Colon (tissue), 2 donors: ENCODE data around the gene BCL11B.

ENCODE experiments used
- FAIRE-seq: peaks from 2 replicates; lab custom pipeline; 2012; peaks lifted over from hg19 to GRCh38; lab: Jason Lieb, UNC
- donor health status: control.
- donor health status: control.

The BCL11B gene

GRCh38 chr14:99137001-99137700 is 134.8 kb downstream of the BCL11B start:
- FAIRE-seq, result no peak

GRCh38 chr14:99136401-99136800 is 135.6 kb downstream of the BCL11B start:
- FAIRE-seq, result no peak

GRCh38 chr14:99136047-99136400 is 136.0 kb downstream of the BCL11B start:
- no peak for FAIRE-seq

DNA sequence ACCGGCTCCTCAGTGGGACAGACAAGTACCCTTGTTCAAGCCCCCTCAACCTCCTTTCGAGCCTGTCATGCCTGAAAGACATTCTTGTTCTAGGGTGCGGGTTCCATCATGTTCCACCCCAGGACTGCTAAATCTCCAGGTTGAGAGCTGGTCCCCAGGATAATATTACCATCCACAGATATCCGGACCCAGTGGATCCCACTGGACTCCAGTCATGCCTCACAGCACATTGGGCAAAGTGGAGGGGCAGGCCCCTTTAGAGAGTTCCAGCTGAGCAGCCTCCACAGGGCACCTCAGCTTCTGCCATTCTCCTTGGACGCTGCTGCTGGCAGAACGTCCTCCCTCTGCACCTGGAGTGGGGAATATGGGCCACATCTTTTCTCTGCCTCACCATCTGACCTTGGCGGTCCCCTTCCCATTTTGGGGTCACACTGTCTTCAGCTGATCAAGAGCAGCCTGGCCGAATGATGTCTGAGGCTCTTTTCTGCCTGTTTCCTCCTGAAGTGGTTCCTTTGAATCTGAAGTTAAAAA is 137.4 kb downstream of the BCL11B start:
- FAIRE-seq, result no peak

GRCh38 chr14:99133636-99134515 is 138.1 kb downstream of the BCL11B start:
- FAIRE-seq, result no peak

DNA sequence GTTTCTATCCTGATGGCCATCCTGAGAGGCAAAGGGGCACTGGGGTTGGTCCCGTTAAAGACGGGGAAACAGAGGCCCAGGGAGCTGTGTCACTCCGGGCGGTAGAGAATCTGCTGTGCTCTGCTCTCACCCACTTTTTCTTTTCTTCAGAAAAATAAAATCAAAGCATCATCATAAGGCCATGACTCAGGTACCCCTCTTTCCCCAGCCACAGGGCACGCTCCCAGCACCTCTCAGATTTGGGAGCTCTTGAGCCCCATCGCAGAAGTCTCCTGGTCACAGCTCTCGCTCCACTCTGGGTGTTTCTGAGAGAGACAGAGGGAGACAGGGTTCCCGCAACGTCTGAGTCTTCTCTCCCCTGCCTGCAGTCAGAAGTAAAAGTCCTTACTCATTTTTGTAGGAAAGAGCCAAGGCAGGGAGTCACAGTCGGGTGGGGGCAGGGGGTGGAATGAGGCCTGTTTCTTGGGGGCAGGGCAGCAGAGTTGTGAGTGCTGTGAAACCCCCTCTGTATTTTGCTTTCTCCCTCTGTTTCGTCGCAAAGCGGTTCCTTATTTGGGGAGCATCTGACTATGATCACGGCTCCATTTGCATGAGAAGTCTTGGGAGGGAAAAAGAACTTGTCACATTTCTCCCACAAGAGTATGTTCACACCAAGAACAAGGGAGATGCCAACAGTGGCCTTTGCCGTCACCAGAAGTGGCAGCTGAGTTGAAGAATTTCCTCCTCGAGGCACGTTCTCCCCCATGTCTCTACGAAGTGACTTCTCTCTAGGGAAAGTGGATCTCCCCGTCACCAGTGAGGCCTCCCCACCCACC is 139.0 kb downstream of the BCL11B start:
- no peak for FAIRE-seq

DNA sequence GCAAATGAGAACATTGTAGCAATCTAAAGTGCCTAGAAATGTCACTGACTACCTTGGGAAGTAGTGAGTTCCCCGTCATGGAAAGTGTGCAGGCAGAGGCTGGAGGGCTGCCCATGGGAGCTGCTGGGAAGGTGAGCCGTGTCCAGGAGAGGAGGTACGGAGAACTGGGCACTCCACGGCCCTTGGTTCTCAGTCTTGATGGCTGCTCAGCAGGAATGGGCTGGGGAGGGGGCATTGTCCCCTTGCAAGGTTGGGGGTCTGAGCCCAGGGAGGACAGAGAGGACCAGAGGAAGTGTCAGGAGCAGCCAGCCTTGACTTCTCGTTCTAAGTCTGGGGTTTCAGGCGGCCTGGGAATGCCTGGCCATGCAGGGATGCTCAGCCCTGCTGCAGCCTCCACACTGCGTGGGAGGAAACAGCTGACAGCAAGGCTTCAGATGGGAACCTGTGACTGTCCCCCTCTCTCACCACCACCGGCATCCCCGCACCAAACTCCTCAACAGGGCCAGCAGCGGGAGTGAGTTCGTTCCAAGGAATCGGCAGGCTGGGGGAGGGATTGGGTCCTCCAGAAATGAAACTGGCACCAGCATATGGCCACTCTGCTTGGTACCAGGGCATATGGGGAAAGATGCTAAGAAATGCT is 140.2 kb downstream of the BCL11B start:
- FAIRE-seq, result no peak

- FAIRE-seq, result no peak
These were observed 142.0 kb downstream of the BCL11B start for GRCh38 chr14:99129998-99130397.

GRCh38 chr14:99129211-99129696 is 142.7 kb downstream of the BCL11B start:
- FAIRE-seq, result no peak

DNA sequence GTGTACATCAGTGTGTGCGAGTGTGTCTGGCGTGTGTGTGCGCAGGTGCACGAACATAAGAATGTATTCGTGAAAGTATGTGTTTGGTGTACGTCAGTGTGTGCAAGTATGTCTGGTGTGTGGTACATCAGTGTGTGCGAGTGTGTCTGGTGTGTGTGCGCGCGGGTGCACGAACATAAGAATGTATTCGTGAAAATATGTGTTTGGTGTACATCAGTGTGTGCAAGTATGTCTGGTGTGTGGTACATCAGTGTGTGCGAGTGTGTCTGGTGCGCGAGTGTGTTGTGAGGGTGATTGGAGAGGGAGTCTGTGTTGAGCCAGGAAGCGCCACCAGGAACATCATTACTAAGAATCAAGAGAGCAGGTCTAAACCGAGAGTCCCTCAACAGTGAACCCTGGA is 143.8 kb downstream of the BCL11B start:
- FAIRE-seq, result no peak

GRCh38 chr14:99127651-99128167 is 144.3 kb downstream of the BCL11B start:
- FAIRE-seq, result no peak

DNA sequence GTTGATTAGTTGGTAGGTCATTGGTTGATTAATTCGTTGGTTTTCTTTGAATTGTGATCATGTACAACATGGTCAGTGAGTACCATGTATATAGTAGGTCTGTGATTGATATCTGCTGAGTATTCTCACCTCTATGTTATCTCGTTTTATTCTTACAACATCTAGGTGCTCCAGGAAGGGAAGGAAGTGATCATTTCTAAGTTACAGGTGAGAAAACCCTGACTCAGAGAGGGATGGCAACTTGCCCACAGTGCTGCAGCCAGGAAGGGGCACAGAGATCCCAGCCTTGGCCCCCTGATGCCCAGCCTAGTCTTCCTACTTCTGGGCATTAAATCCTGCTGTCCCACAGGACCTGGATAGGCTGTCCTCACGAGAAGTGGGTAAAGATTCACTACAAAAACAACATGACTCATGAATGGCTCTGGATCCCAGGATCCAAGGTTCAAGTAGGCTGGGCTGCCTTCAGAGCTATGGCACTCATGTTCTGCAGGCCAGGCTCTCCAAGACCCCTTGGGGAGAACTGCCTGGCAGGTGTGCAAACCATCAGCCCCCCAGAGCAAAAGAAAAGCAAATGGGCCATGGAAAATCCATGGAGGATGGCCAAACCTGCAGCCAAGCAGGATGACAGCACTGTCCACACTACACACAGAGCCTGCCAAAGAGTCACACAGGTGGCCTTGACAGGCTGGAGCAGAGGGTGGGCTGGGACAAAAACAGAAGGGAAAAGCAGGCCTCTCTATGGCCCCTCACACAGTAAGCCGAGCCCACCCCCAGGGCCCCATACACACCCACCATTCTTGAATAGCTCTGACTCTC is 146.2 kb downstream of the BCL11B start:
- no peak for FAIRE-seq

GRCh38 chr14:99125113-99125512 is 146.9 kb downstream of the BCL11B start:
- no peak for FAIRE-seq

GRCh38 chr14:99124482-99125105 is 147.4 kb downstream of the BCL11B start:
- FAIRE-seq, result no peak

DNA sequence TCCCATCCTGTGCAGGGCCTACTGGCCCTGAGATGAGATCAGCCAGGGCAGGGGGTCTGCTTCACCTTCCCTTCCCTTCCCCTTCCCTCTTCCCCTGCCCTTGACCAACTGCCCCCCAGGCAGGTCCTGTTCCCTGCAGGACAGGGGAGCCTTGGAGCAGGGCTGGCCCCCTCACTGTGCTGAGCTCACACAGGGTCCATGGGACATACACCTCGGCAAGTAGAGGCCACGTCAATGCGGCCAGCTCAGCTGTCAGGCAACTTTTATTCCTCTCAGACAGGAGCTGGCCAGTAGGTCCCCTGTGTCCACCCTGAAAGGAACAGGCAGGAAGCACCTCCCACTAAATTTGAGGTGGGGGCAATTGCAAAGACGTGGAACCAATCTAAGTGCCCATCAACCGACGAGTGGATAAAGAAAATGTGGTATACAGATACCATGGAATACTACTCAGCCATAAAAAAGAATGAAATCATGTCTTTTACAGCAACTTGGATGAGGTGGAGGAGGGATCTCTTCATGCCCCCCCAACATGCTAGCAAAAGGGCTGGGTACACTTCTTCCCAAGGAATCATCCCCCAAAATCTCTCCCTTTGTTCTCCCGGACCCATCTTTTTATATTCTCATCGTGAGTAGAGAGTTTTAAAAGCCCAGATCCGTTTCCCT is 148.7 kb downstream of the BCL11B start:
- no peak for FAIRE-seq

DNA sequence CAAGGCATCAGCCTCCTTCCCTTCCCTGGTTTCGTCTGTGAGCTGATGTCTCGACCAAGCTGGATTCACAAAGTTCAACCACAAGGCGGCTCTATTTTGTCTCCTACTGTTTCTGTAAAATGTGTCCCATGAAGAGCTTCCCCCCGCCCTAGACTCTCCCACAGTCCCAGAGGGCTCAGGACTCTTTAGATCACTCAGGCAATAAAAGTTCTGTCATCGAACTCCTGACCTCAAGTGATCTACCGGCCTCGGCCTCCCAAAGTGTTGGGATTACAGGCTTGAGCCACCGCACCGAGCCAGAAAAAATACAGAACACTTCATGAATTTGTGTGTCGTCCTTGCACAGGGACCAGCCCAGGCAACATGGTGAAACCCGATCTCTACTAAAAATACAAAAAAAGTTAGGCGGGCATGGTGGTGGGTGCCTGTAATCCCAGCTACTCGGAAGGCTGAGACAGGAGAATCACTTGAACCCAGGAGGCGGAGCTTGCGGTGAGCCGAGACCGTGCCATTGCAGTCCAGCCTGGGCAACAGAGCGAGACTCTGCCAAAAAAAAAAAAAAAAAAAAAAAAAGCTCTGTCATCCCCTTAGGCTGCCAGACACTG is 149.4 kb downstream of the BCL11B start:
- no peak for FAIRE-seq

GRCh38 chr14:99121319-99121875 is 150.6 kb downstream of the BCL11B start:
- FAIRE-seq, result no peak

DNA sequence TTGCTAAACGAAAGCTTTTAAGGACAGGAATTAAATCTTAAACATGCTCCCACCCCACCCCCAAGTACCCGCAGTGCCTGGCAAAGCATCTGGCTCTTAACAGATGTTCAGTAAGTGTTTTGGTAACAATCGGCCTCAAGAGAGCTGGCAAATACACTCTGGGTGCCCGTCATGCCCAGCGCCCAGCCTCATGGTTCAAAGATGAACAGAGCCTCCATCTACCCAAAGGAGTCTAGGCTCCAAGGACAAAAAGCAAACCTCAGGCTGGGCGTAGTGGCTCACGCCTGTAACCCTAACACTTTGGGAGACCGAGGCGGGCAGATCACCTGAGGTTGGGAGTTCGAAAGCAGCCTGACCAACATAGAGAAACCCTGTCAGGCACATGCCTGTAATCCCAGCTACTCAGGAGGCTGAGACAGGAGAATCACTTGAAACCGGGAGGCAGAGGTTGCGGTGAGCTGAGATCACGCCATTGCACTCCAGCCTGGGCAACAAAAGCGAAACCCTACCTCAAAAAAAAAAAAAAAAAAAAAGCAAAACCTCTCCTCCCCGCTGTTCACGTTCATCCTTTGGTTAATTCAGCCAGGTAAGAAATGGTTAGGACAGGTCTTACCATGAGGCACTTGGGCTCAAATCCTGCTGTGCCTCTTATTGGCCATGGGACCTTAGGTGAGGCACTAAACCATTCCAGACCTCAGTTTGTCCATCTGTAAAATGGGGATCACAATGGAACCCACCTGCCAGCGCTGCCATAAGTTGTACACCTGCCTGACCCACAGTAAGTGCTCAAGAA is 151.3 kb downstream of the BCL11B start:
- no peak for FAIRE-seq
